Measurements from ENCODE around the gene UBL5. TPM values are rescaled to one million over a fixed set of nuclear protein-coding genes. Genes with fewer than 3 reads are reported as not detected.

Gene UBL5

DNA sequence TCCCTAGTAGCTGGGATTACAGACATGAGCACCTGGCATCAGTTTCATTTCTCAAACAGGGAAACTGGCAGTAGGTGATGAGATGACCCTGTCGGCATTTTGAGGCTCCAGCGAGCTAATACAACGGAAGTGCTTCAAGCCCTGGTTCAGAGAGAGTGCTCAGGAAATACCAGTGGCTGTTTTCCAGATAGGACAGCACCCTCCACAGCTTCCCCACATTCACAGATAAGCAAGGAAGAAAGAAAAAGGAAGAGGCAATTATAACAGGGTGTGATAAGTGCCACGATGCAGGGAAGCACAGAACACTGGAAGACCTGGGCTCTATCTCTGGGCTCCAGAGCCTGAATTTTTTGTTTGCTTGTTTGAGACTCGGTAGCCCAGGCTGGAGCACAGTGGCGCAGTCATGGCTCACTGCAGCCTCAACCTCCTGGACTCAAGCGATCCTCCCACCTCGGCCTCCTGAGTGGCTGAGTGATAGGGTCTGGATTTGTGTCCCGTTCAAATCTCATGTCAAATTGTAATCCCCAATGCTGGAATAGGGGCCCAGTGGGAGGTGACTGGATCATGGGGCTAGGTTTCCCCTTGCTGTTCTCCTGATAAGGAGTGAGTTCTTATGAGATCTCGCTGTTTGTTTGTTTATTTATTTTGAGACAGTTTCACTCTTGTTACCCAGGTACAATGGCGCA, 50.9 kb downstream of the UBL5 start:
- Histone ChIP-seq H3K18ac (ENCODE audit: low read depth in 1 of 2, low read length in 2 of 2) (no peak overlapping the region), H3K14ac (ENCODE audit: low read length in 2 of 2) (no peak overlapping the region), H2AK5ac (ENCODE audit: low read length, severe bottlenecking) (no peak overlapping the region), H3K9ac (ENCODE audit: low read length) (no peak overlapping the region), H2BK120ac (ENCODE audit: low read depth, low read length) (no peak overlapping the region), H4K91ac (ENCODE audit: low read length) (no peak overlapping the region), H3K4me2 (ENCODE audit: low read length, poor library complexity, severe bottlenecking) (no peak overlapping the region), H2BK15ac (ENCODE audit: low read depth, poor library complexity, severe bottlenecking) (no peak overlapping the region), H2BK5ac (ENCODE audit: low read depth, low read length, poor library complexity, severe bottlenecking) (no peak overlapping the region), H4K8ac (ENCODE audit: low read length) (no peak overlapping the region), H3K79me1 (replicated peaks; ENCODE audit: low read length, poor library complexity, severe bottlenecking) (no peaks in the 10 kb centered on the region), H3K9me3 (ENCODE audit: control insufficient read depth, low read length) (peaks cover 5% of the 10 kb centered on the region), H3K27me3 (ENCODE audit: control insufficient read depth in 1 of 2, insufficient read depth in 1 of 2, low read length in 2 of 2) (no peaks in the 10 kb centered on the region), H3K27ac (ENCODE audit: low read length, poor library complexity, severe bottlenecking) (no peak overlapping the region), H3K36me3 (ENCODE audit: control insufficient read depth in 1 of 2, insufficient read depth in 2 of 2, low read depth in 1 of 2, low read length in 2 of 2) (no peaks in the 10 kb centered on the region), H2BK12ac (ENCODE audit: low read length in 2 of 2) (no peak overlapping the region), H3K4me3 (ENCODE audit: insufficient read depth in 1 of 2, low read depth in 1 of 2, low read length in 2 of 2) (no peak overlapping the region), H2AFZ (ENCODE audit: low read depth, low read length) (no peak overlapping the region), H3K4ac (ENCODE audit: low read depth in 1 of 2, low read length in 2 of 2) (no peak overlapping the region), H3K23ac (ENCODE audit: low read length in 2 of 2) (no peak overlapping the region), H3K4me1 (ENCODE audit: control insufficient read depth, insufficient read depth, low read depth, low read length) (peaks cover 1% of the 10 kb centered on the region)
- no peak for DNase-seq
- 64% methylated on average over 11 of the region's 11 CpGs for WGBS

Small RNA genes lying within 50 kb of the gene (small RNA-seq; reads per million reads assigned to genes)
- gene RF00156 (ENCODE audit: low read depth), result not detected
